ENCODE data around the gene SPTBN4.

GRCh38 chr19:40594255-40594654, 127.5 kb downstream of the SPTBN4 start:
- TF ChIP-seq CTCF (IDR thresholded peaks at IDR 0.05 in 2 of 3, conservative IDR thresholded peaks at IDR 0.05 in 1 of 3; ENCODE audit: control insufficient read depth in 2 of 3, extremely low read depth in 1 of 3, insufficient read depth in 1 of 3, low read depth in 3 of 3, low read length in 3 of 3) (no peak), ZNF622 (IDR thresholded peaks at IDR 0.05) (no peak), RFX5 (IDR thresholded peaks at IDR 0.05; ENCODE audit: low read depth, low read length) (no peak), SRF (IDR thresholded peaks at IDR 0.05; ENCODE audit: low read depth in 2 of 2, low read length in 2 of 2) (no peak), MAX (IDR thresholded peaks at IDR 0.05; ENCODE audit: low read depth, low read length) (no peak), TCF12 (IDR thresholded peaks at IDR 0.05; ENCODE audit: low read depth, low read length) (no peak), POLR2A (IDR thresholded peaks at IDR 0.05; ENCODE audit: low read depth, low read length) (no peak), HDAC6 (IDR thresholded peaks at IDR 0.05; ENCODE audit: unreplicated experiment) (no peak), STAT1 (conservative IDR thresholded peaks at IDR 0.05) (no peak), EZH2 (IDR thresholded peaks at IDR 0.05; ENCODE audit: borderline replicate concordance, control insufficient read depth, low read depth, low read length) (no peak), EGR1 (IDR thresholded peaks at IDR 0.05; ENCODE audit: borderline replicate concordance in 1 of 2, low read depth in 2 of 2, low read length in 2 of 2) (no peak)
